Endothelial cell of umbilical vein (primary cell): ENCODE measurements around the gene ULK4. TPM values are rescaled to one million over a fixed set of nuclear protein-coding genes. Genes with fewer than 3 reads are reported as not detected.

Experiments
- BruUV-seq: library from RNA; stranded (reverse); fragments of 400-500 nt; replicated peaks from 2 replicates; lab custom pipeline; 2021; lab: Mats Ljungman, UMichigan
- CTCF ChIA-PET: fragments of 300-600, 350-600 bp; sonication (Branson Sonifier 250); formaldehyde crosslinking; loops from one replicate; lab custom pipeline; 2021; ENCODE audit warnings: antibody characterized with exemption, inconsistent platforms; lab: Charles Lee
- POLR2A ChIA-PET: fragments of 300-600, 350-600 bp; sonication (Branson Sonifier 250); formaldehyde crosslinking; loops from one replicate; lab custom pipeline; 2021; ENCODE audit warnings: antibody characterized with exemption, inconsistent platforms; lab: Charles Lee
- DNase-seq: peaks from one replicate; pipeline ENCODE4 v3.0.0-alpha.2; 2011; ENCODE audit warnings: low read depth, low spot score
- FAIRE-seq: peaks from 2 replicates; lab custom pipeline; 2011; peaks lifted over from hg19 to GRCh38; lab: Jason Lieb, UNC
- H2AFZ ChIP-seq: 2 replicates; pipeline ENCODE4 v1.6.0; 2012; ENCODE audit warnings: low read depth, low read length, control low read depth, inconsistent platforms
- H3K27ac ChIP-seq: 2 replicates; pipeline ENCODE4 v1.5.1; 2011; ENCODE audit warnings: low read depth, mild to moderate bottlenecking, control low read depth, low read length, moderate library complexity; ENCODE audit not compliant: insufficient read depth
- H3K27me3 ChIP-seq, 2 experiments: 2 replicates each; pipeline versions ENCODE4 v1.6.0 to v1.6.1; 2011; ENCODE audit warnings: low read length in 2 of 2, mixed read lengths in 1 of 2; ENCODE audit not compliant: control insufficient read depth in 2 of 2, insufficient read depth in 2 of 2
- H3K36me3 ChIP-seq, 2 experiments: 2 replicates in 1 of 2; 3 replicates in 1 of 2; pipeline ENCODE4 v1.5.1; 2011; ENCODE audit warnings: low read length in 2 of 2, mild to moderate bottlenecking in 1 of 2, moderate library complexity in 1 of 2; ENCODE audit not compliant: control insufficient read depth in 2 of 2, insufficient read depth in 2 of 2; ENCODE audit errors: extremely low read depth in 1 of 2
- H3K4me1 ChIP-seq: 3 replicates; pipeline ENCODE4 v1.5.1; 2011; ENCODE audit warnings: mild to moderate bottlenecking, low read length; ENCODE audit not compliant: control insufficient read depth, insufficient read depth; ENCODE audit errors: extremely low read depth
- H3K4me2 ChIP-seq: 2 replicates; pipeline ENCODE4 v1.6.1; 2011; ENCODE audit warnings: low read length, control low read depth, mixed read lengths; ENCODE audit not compliant: insufficient read depth
- H3K4me3 ChIP-seq, 3 experiments: fragments of 200-600 bp in 1 of 3; sonication (generic), shearing (Covaris generic) in 1 of 3; replicated peaks in 1 of 3; 2 replicates each; pipeline ENCODE4 v1.5.1; 2011 to 2016; ENCODE audit warnings: control low read depth in 3 of 3, low read length in 3 of 3, mild to moderate bottlenecking in 2 of 3, inconsistent platforms in 1 of 3, low read depth in 1 of 3, moderate library complexity in 1 of 3; ENCODE audit not compliant: insufficient read depth in 1 of 3
- H3K79me2 ChIP-seq: 2 replicates; pipeline ENCODE4 v1.6.0; 2012; ENCODE audit warnings: low read length, inconsistent platforms; ENCODE audit not compliant: control insufficient read depth, insufficient read depth
- H3K9ac ChIP-seq: replicated peaks from 2 replicates; pipeline ENCODE3; 2011; ENCODE audit warnings: low read length, control low read depth; ENCODE audit not compliant: insufficient read depth; ENCODE audit errors: extremely low read depth
- H3K9me1 ChIP-seq: replicated peaks from 3 replicates; pipeline ENCODE4 v1.6.0; 2011; ENCODE audit warnings: mild to moderate bottlenecking, low read length; ENCODE audit not compliant: control insufficient read depth, insufficient read depth; ENCODE audit errors: extremely low read depth
- H3K9me3 ChIP-seq: replicated peaks from 2 replicates; pipeline ENCODE4 v1.5.1; 2012; ENCODE audit warnings: low read length, inconsistent platforms; ENCODE audit not compliant: control insufficient read depth, insufficient read depth
- H4K20me1 ChIP-seq: replicated peaks from 2 replicates; pipeline ENCODE3; 2011; ENCODE audit warnings: mild to moderate bottlenecking, low read length; ENCODE audit not compliant: control insufficient read depth, insufficient read depth; ENCODE audit errors: extremely low read depth
- CTCF ChIP-seq, 2 donors: IDR thresholded peaks; 1 replicate in 1 of 2; 2 replicates in 1 of 2; pipeline ENCODE4 v1.5.1; 2011; ENCODE audit warnings: low read length in 2 of 2, mild to moderate bottlenecking in 2 of 2, moderate library complexity in 2 of 2, control low read depth in 1 of 2, inconsistent platforms in 1 of 2, low read depth in 1 of 2; ENCODE audit not compliant: insufficient read depth in 1 of 2; ENCODE audit errors: extremely low read depth in 1 of 2
- EZH2 ChIP-seq: IDR thresholded peaks from 2 replicates; pipeline ENCODE4 v1.6.1; 2012; ENCODE audit warnings: borderline replicate concordance, low read depth, mild to moderate bottlenecking, moderate library complexity, low read length, inconsistent platforms; ENCODE audit not compliant: severe bottlenecking
- FOS ChIP-seq: IDR thresholded peaks from 2 replicates; pipeline ENCODE4 v1.6.1; 2011; ENCODE audit warnings: mild to moderate bottlenecking, low read length, moderate library complexity, borderline replicate concordance; ENCODE audit not compliant: insufficient read depth
- GATA2 ChIP-seq: IDR thresholded peaks from 2 replicates; pipeline ENCODE4 v1.7.0; 2011; ENCODE audit warnings: low read depth, mild to moderate bottlenecking, moderate library complexity, mixed read lengths, low read length; ENCODE audit not compliant: insufficient read length, insufficient read depth
- JUN ChIP-seq: IDR thresholded peaks from 2 replicates; pipeline ENCODE4 v1.6.1; 2011; ENCODE audit warnings: borderline replicate concordance, low read depth; ENCODE audit not compliant: insufficient read length, insufficient read depth
- MAX ChIP-seq: IDR thresholded peaks from 2 replicates; pipeline ENCODE4 v1.6.1; 2011; ENCODE audit not compliant: insufficient read depth, insufficient read length
- MYC ChIP-seq: IDR thresholded peaks from one replicate; pipeline ENCODE4 v1.6.1; 2011; ENCODE audit warnings: mild to moderate bottlenecking, low read depth, low read length
- POLR2A ChIP-seq: IDR thresholded peaks from 2 replicates; pipeline ENCODE4 v1.6.1; 2012; ENCODE audit warnings: low read depth, mild to moderate bottlenecking, control low read depth, low read length
- POLR2AphosphoS5 ChIP-seq: IDR thresholded peaks from 2 replicates; pipeline ENCODE4 v1.6.1; 2012; ENCODE audit warnings: low read depth, mild to moderate bottlenecking, control low read depth, low read length, moderate library complexity; ENCODE audit not compliant: insufficient read depth
- dilution Hi-C: fragments of 300-500 bp; cut with MboI; formaldehyde crosslinking; loops from one replicate; pipeline ENCODE4 v1.15.0; 2019; ENCODE audit warnings: low sequenced_read_pairs; ENCODE audit not compliant: extremely low pct_ligation_motif_present
- intact Hi-C: fragments of 100-400 bp; cut with micrococcal nuclease; formaldehyde crosslinking; loops from one replicate; pipeline ENCODE4 v1.10.0; 2022
- polyA plus RNA-seq, 4 experiments: library from polyadenylated mRNA; depleted of rRNA in 3 of 4; stranded (reverse) in 3 of 4; unstranded in 1 of 4; fragments of >200 nt; gene quantifications; 2 replicates each; pipeline versions ENCODE4 v1.2.1 to v1.2.3, GENCODE V29; 2011 to 2012; ENCODE audit warnings: missing spikeins in 1 of 4
- total RNA-seq: library from RNA; stranded (reverse); gene quantifications from 2 replicates; pipeline ENCODE4 v1.2.3, GENCODE V29; 2021

Gene ULK4
- total and polyA plus RNA-seq, 2 donors (not counting 3 experiments of a cell fraction or from before 2014, with no cell fraction given), result 3.3 to 16.0 TPM

- no TSS peak for BruUV-seq
- FAIRE-seq, result no peak
Measured at GRCh38 chr3:41569632-41570305, 392.1 kb downstream of the ULK4 start.

More at GRCh38 chr3:41569632-41570305, 392.1 kb downstream of the ULK4 start:
- H3K36me3 ChIP-seq, result no peaks in the 10 kb centered on the region
- H3K4me1 ChIP-seq, result no peaks in the 10 kb centered on the region
- no peaks in the 10 kb centered on the region for H3K9me3 ChIP-seq
- H3K4me3 ChIP-seq, result no peak overlapping the region
- H3K9ac ChIP-seq, result no peak overlapping the region
- ChIA-PET CTCF (no interaction called here), POLR2A (interaction anchor here (0.5 kb wide), 1 partner anchor 692 kb away, joined by 6 read pairs; no protein-coding TSS in a partner anchor)
- TF ChIP-seq POLR2AphosphoS5 (no peak), FOS (no peak), MAX (no peak), CTCF (IDR thresholded peaks at IDR 0.05; ENCODE audit: extremely low read depth in 1 of 2, insufficient read depth in 1 of 2, low read depth in 1 of 2, low read length in 2 of 2) (no peak), EZH2 (no peak), GATA2 (no peak), JUN (no peak), POLR2A (no peak), MYC (no peak)
- no peaks in the 10 kb centered on the region for H3K27me3 ChIP-seq
- H2AFZ ChIP-seq, result no peak overlapping the region
- H3K79me2 ChIP-seq, result no peaks in the 10 kb centered on the region
- dilution Hi-C loops, result no loop called here
- intact Hi-C loops, result no loop called here
- no peak overlapping the region for H3K27ac ChIP-seq
- H3K4me2 ChIP-seq, result no peak overlapping the region
- no peaks in the 10 kb centered on the region for H4K20me1 ChIP-seq
- no peaks in the 10 kb centered on the region for H3K9me1 ChIP-seq
- DNase-seq, result no peak
